ENCODE results near the gene ADGRL4.

- TF ChIP-seq POLR2A (IDR thresholded peaks at IDR 0.05; ENCODE audit: low read depth, low read length), result no peak
- no peak for TF ChIP-seq POU2F2 (IDR thresholded peaks at IDR 0.05; ENCODE audit: low read depth, low read length)
- TF ChIP-seq POLR2AphosphoS5 (IDR thresholded peaks at IDR 0.05; ENCODE audit: low read depth, low read length), result no peak
- no peak for TF ChIP-seq TAF1 (IDR thresholded peaks at IDR 0.05; ENCODE audit: low read depth, low read length)
- TF ChIP-seq PAX5 (IDR thresholded peaks at IDR 0.05; ENCODE audit: insufficient read depth, low read length, severe bottlenecking), result no peak
These were observed 152.0 kb downstream of the ADGRL4 start for GRCh38 chr1:78854556-78854955.

Data from GM12891 (cell line).